ENCODE data around the gene XIAP.

DNA sequence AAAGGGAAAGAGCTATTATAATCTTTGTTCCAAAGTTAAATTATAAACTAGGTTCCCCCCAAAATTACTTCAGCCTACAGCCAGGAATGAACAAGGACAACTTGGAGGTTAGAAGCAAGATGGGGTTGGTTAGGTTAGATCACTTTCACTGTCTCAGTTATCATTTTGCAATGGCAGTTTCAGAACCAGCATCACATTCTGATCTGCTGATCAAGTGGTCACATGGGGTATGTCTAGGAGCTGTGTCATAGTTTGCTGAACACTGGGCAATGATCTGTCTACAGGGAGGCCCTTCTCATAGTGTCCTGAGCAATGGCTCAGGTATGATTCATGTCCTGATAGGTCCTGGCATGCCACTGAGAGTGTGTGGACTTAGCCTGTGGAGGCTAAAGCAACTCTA lies 41.6 kb upstream of the XIAP start:
- TF ChIP-seq CTCF (IDR thresholded peaks at IDR 0.05) = no peak
- no peak for TF ChIP-seq POLR2A (IDR thresholded peaks at IDR 0.05)

All from upper lobe of left lung (tissue), 4 donors.